Endothelial cell of hepatic sinusoid (primary cell): ENCODE measurements around the gene ARL6IP4.

Experiments used
- in situ Hi-C: cut with HindIII; loops from 2 replicates; pipeline ENCODE4 v1.10.0; 2017; ENCODE audit warnings: low sequenced_read_pairs

Gene ARL6IP4

GRCh38 chr12:122977153-122977552 is 3.3 kb upstream of the ARL6IP4 start:
- in situ Hi-C loops, result no loop called here

GRCh38 chr12:122977655-122978392 is 2.7 kb upstream of the ARL6IP4 start:
- in situ Hi-C loops, result no loop called here

DNA sequence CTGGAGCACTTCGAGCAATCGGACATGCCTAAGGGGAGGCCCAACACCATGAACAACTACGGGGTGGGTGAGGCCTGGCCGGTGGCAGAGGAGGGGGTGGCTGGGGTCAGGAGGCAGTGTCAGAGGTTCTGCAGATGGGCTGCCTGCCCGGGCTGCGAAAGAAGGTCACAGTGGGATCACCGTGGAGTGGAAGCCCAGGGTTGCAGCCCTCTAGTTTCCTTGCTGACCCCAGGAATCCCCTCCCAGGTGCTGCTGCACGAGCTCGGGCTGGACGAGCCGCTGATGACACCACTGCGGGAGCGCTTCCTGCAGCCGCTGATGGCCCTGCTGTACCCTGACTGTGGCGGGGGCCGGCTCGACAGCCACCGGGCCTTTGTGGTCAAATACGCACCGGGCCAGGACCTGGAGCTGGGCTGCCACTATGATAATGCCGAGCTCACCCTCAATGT is 1.9 kb upstream of the ARL6IP4 start:
- in situ Hi-C loops, result no loop called here

GRCh38 chr12:122979001-122979907 is 1.2 kb upstream of the ARL6IP4 start:
- in situ Hi-C loops, result no loop called here

DNA sequence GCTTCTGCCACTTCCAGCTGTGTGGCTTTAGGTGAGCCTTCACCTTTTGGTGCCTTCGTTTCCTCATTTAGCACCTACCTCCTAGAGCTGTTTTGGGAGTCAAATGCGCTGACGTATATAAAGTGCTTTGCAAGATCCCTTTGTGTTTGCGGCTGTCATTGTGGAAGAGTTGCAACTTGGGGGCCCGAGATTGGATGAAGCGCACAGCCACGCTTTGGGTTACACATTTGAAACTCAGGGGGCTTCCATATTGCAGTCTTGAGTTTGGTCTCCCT is 636 bp upstream of the ARL6IP4 start:
- in situ Hi-C loops, result no loop called here

DNA sequence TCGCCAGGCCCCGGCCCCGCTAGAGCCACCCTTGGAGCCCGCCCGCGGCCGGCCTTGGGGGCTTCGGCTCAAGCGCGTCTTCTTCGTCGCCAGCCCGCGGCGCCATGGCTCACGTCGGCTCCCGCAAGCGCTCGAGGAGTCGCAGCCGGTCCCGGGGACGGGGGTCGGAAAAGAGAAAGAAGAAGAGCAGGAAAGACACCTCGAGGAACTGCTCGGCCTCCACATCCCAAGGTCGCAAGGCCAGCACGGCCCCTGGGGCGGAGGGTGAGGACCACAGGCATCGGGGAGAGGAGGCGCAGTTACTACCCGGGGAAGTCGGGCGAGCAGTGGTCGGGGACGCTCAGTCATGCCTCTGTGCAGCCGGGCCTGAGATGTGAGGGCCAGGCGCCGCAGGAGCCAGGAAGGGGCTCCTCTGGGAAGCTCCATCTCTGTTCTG is 573 bp downstream of the ARL6IP4 start:
- in situ Hi-C loops, result no loop called here

- in situ Hi-C loops, result no loop called here
Observed at GRCh38 chr12:122981587-122982476, 1.4 kb downstream of the ARL6IP4 start.

- in situ Hi-C loops, result no loop called here
Observed at GRCh38 chr12:122982477-122982815, 2.0 kb downstream of the ARL6IP4 start.

- in situ Hi-C loops, result no loop called here
Observed at GRCh38 chr12:122982963-122983788, 2.7 kb downstream of the ARL6IP4 start.

GRCh38 chr12:122983789-122984515 is 3.5 kb downstream of the ARL6IP4 start:
- in situ Hi-C loops, result no loop called here

GRCh38 chr12:122984612-122985337 is 4.3 kb downstream of the ARL6IP4 start:
- in situ Hi-C loops, result no loop called here

GRCh38 chr12:122985338-122986257 is 5.1 kb downstream of the ARL6IP4 start:
- in situ Hi-C loops, result no loop called here

- in situ Hi-C loops, result no loop called here
Observed at GRCh38 chr12:122986258-122986871, 5.9 kb downstream of the ARL6IP4 start.

- in situ Hi-C loops, result no loop called here
Observed at GRCh38 chr12:122987086-122987951, 6.8 kb downstream of the ARL6IP4 start.

GRCh38 chr12:122988036-122988435 is 7.6 kb downstream of the ARL6IP4 start:
- in situ Hi-C loops, result no loop called here

DNA sequence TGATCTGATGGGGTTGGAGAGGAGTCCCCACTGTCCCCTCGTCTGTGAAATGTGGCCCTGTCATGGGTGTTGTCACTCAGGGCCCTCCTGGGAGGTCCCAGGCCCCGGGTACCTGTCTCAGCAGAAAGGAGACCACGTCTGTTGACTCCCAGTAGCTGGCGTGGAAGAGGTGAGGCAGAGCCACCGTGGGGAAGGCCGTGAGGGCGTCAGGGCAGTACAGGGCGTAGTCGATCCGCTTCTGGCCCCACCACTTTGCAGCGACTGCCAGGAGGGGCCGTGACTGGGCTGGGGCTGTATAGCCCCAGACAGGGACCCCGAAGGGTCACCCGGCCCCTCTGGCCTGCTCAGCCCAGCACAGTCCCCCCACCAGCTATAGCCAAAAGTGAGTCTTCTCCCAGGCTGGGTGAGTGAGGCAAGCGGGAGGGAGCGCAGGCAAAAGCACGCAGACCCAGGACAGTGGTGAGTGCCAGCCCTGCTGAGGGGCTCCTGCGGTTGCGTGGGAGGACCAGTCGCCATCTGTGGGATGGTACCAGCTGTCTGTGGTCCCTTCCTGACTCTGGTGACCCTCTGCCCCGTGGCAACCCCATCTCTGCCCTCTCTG is 8.2 kb downstream of the ARL6IP4 start:
- in situ Hi-C loops, result no loop called here
